GM12878 (cell line): ENCODE data around the gene SETD1B. TPM values are rescaled to one million over a fixed set of nuclear protein-coding genes. Genes with fewer than 3 reads are reported as not detected.

Experiments used
- ATAC-seq: fragments of 200-7000 bp; cut with Tn5 transposase; 3 replicates; pipeline ENCODE4 v1.9.1; 2020; ENCODE audit warnings: mild to moderate bottlenecking, moderate library complexity
- BruUV-seq: library from RNA; stranded (reverse); fragments of 400-500 nt; replicated peaks from 2 replicates; lab custom pipeline; 2021; lab: Mats Ljungman, UMichigan
- CTCF ChIA-PET: fragments of 300-600 bp; sonication (Branson Sonifier 250); formaldehyde crosslinking; extraction: SDS; loops from one replicate; lab custom pipeline; 2021; ENCODE audit warnings: inconsistent platforms; lab: Yijun Ruan, JAX
- POLR2A ChIA-PET: fragments of 350-600 bp; formaldehyde crosslinking; extraction: SDS; loops from one replicate; lab custom pipeline; 2021; ENCODE audit warnings: inconsistent platforms; lab: Charles Lee
- RAD21 ChIA-PET: fragments of 300-600 bp; sonication (Branson Sonifier 250); formaldehyde crosslinking; loops from one replicate; lab custom pipeline; 2023; ENCODE audit warnings: antibody characterized with exemption; ENCODE audit not compliant: unreplicated experiment; lab: Charles Lee
- SMC1A ChIA-PET: fragments of 300-600 bp; sonication (Branson Sonifier 250); formaldehyde crosslinking; loops from one replicate; lab custom pipeline; 2023; ENCODE audit not compliant: unreplicated experiment, uncharacterized antibody; lab: Charles Lee
- DNase-seq: peaks from one replicate; pipeline ENCODE4 v3.0.0-alpha.2; 2011; ENCODE audit warnings: low read depth, low spot score
- FAIRE-seq: peaks from 3 replicates; lab custom pipeline; 2011; peaks lifted over from hg19 to GRCh38; lab: Jason Lieb, UNC
- H2AFZ ChIP-seq: 2 replicates; pipeline ENCODE4 v1.6.0; 2011; ENCODE audit warnings: low read depth, low read length, control low read depth; ENCODE audit not compliant: control insufficient read depth
- H3K27ac ChIP-seq: 2 replicates; pipeline ENCODE4 v1.5.1; 2011; ENCODE audit warnings: control low read depth; ENCODE audit not compliant: control insufficient read depth, insufficient read depth
- H3K27me3 ChIP-seq, 2 experiments: replicated peaks in 1 of 2; 2 replicates each; pipeline versions ENCODE4 v1.6.0 to v1.6.1; 2011; ENCODE audit warnings: low read length in 1 of 2; ENCODE audit not compliant: control insufficient read depth in 2 of 2, insufficient read depth in 2 of 2
- H3K36me3 ChIP-seq, 2 experiments: 2 replicates each; pipeline ENCODE4 v1.5.1; 2011; ENCODE audit warnings: low read length in 1 of 2; ENCODE audit not compliant: control insufficient read depth in 2 of 2, insufficient read depth in 2 of 2
- H3K4me1 ChIP-seq: 2 replicates; pipeline ENCODE4 v1.6.1; 2011; ENCODE audit warnings: mild to moderate bottlenecking, low read length, moderate library complexity, mixed read lengths; ENCODE audit not compliant: control insufficient read depth, insufficient read depth
- H3K4me2 ChIP-seq: 2 replicates; pipeline ENCODE4 v1.6.0; 2011; ENCODE audit warnings: control low read depth; ENCODE audit not compliant: control insufficient read depth, insufficient read depth
- H3K4me3 ChIP-seq: fragments of 200-600 bp; sonication (generic); 2 replicates; pipeline ENCODE4 v1.5.1; 2016
- H3K79me2 ChIP-seq: 2 replicates; pipeline ENCODE4 v1.6.0; 2011; ENCODE audit warnings: low read length; ENCODE audit not compliant: control insufficient read depth, insufficient read depth
- H3K9ac ChIP-seq: 2 replicates; pipeline ENCODE4 v1.8.0; 2011; ENCODE audit warnings: low read length, control low read depth, mixed read lengths; ENCODE audit not compliant: control insufficient read depth, insufficient read depth
- H3K9me3 ChIP-seq: replicated peaks from 3 replicates; pipeline ENCODE4 v1.5.1; 2011; ENCODE audit warnings: mild to moderate bottlenecking, low read length; ENCODE audit not compliant: control insufficient read depth, insufficient read depth
- H4K20me1 ChIP-seq: 2 replicates; pipeline ENCODE4 v1.6.0; 2011; ENCODE audit not compliant: control insufficient read depth, insufficient read depth
- CBX5 ChIP-seq: sonication (generic); IDR thresholded peaks from 2 replicates; pipeline ENCODE4 v1.6.1; 2016; ENCODE audit warnings: low read depth, moderate library complexity, mild to moderate bottlenecking, inconsistent platforms
- MEF2B ChIP-seq: fragments of 450-650 bp; IDR thresholded peaks from 2 replicates; pipeline ENCODE4 v1.6.1; 2018; ENCODE audit warnings: mild to moderate bottlenecking, moderate library complexity; ENCODE audit not compliant: partially characterized antibody, poor library complexity, severe bottlenecking
- PML ChIP-seq: IDR thresholded peaks from 2 replicates; pipeline ENCODE4 v1.6.1; 2012; ENCODE audit warnings: low read length, inconsistent platforms
- POLR2AphosphoS5 ChIP-seq: IDR thresholded peaks from 2 replicates; pipeline ENCODE4 v1.6.1; 2011; ENCODE audit warnings: mild to moderate bottlenecking, low read length, inconsistent platforms
- WGBS: methylation state at CpG from one replicate; pipeline ENCODE4 v1.1.6; 2016; ENCODE audit warnings: low lambda C conversion rate; ENCODE audit not compliant: insufficient replicate concordance, insufficient coverage; ENCODE audit errors: missing lambda C conversion rate; 5-methylcytosine and 5-hydroxymethylcytosine counted together
- in situ Hi-C: fragments of 300-500 bp; cut with MboI; formaldehyde crosslinking; loops from 9 replicates; pipeline ENCODE4 v1.14.3; 2018; ENCODE audit warnings: mixed read lengths
- intact Hi-C: fragments of 100-400 bp; cut with micrococcal nuclease; formaldehyde crosslinking; loops from one replicate; pipeline ENCODE4 v1.14.2; 2022; ENCODE audit not compliant: unreplicated experiment
- polyA plus RNA-seq, 11 experiments: library from polyadenylated mRNA; depleted of rRNA in 4 of 11; unstranded in 6 of 11; stranded (reverse) in 5 of 11; fragments of >200 nt; fragmentation: Nextera tagmentation in 4 of 11; fragmentation: Illumina TruSeq in 1 of 11; extraction: Ambion mirVana in 4 of 11; extraction: Trizol in 1 of 11; gene quantifications; 1 replicate in 1 of 11; 2 replicates in 10 of 11; pipeline versions ENCODE4 v1.2.1 to v1.2.3, GENCODE V29; 2011 to 2016; ENCODE audit warnings: inconsistent platforms in 2 of 11, missing spikeins in 2 of 11, low read depth in 1 of 11
- total RNA-seq, 4 experiments: library from RNA; depleted of rRNA in 3 of 4; stranded (reverse); fragments of >200 nt in 3 of 4; fragmentation: Illumina TruSeq in 1 of 4; extraction: Trizol in 1 of 4; gene quantifications; 2 replicates each; pipeline versions ENCODE4 v1.2.1 to v1.2.3, GENCODE V29; 2013 to 2021

The SETD1B gene
- total and polyA plus RNA-seq, 10 of the 15 experiments (the other 5 are each of a cell fraction or from before 2014, with no cell fraction given), result 0.50 to 17.3 (median 1.6) TPM

GRCh38 chr12:121781484-121781997 is 22.3 kb upstream of the SETD1B start:
- CTCF ChIA-PET, result interaction anchor here (0.6 to 15.0 kb wide), 14 partner anchors 9 to 377 kb away, joined by 3 to 492 read pairs (median 4); partner anchors contain the start of genes PSMD9, RHOF and TMEM120B
- intact Hi-C loops, result no loop called here
- BruUV-seq, result no TSS peak
- no peaks in the 10 kb centered on the region for H4K20me1 ChIP-seq
- TF ChIP-seq MEF2B, result peak; percentile 81
- TF ChIP-seq CBX5, result no peak
- TF ChIP-seq PML, result peak; percentile 18; the same call in 1 of the 2 replicates
- 0 out of 2 replicates have a peak, but pooled peaks have one; percentile 5 for TF ChIP-seq POLR2AphosphoS5
- TF ChIP-seq, all 136 proteins: peak for 3
- Histone ChIP-seq H3K36me3 (peaks cover 23 to 29% of the 10 kb centered on the region in 2 experiments), H3K4me1 (peaks cover 53% of the 10 kb centered on the region), H3K9ac (peak overlapping the region; percentile 63), H2AFZ (no peak overlapping the region), H3K4me3 (peak overlapping the region; percentile 41; the same call in 1 of the 2 replicates), H3K27me3 (no peaks in the 10 kb centered on the region), H3K79me2 (peaks cover 45% of the 10 kb centered on the region), H3K27ac (peak overlapping the region; percentile 98), H3K4me2 (peak overlapping the region; percentile 96), H3K9me3 (no peaks in the 10 kb centered on the region)
- RAD21 ChIA-PET, result interaction anchor here (0.9 to 11.5 kb wide), 8 partner anchors 9 to 107 kb away, joined by 3 to 230 read pairs (median 4); partner anchors contain the start of genes PSMD9, RHOF, SETD1B and TMEM120B
- POLR2A ChIA-PET, result interaction anchor here (0.5 to 6.5 kb wide), 14 partner anchors 8 to 427 kb away, joined by 3 to 114 read pairs (median 5); partner anchors contain the start of genes ORAI1, PSMD9, RHOF and SETD1B
- DNase-seq (no peak), ATAC-seq (peak; percentile 56), FAIRE-seq (no peak)
- SMC1A ChIA-PET, result interaction anchor here (0.9 to 3.0 kb wide), 11 partner anchors 8 to 229 kb away, joined by 3 to 94 read pairs (median 5); partner anchors contain the start of gene RHOF
- WGBS, result 21% methylated on average over 12 of the region's 12 CpGs
- in situ Hi-C loops, result no loop called here
